Fibroblast of skin of right quadriceps (primary cell): ENCODE measurements around the gene DGKK.

ENCODE experiments used
- DNase-seq: peaks from one replicate; pipeline ENCODE4 v3.0.0-alpha.2; 2013

DGKK gene

GRCh38 chrX:50470103-50471031, at the start of gene DGKK:
Gene DGKK (minus strand): TSS chrX:50470825. CDS start chrX:50470678, 147 bp downstream.
- no peak for DNase-seq

GRCh38 chrX:50514811-50515210, 44.2 kb upstream of the DGKK start:
- DNase-seq, result no peak

GRCh38 chrX:50497114-50497513, 26.5 kb upstream of the DGKK start:
- no peak for DNase-seq

GRCh38 chrX:50495616-50496015, 25.0 kb upstream of the DGKK start:
- DNase-seq, result no peak

- DNase-seq, result no peak
Measured at GRCh38 chrX:50492720-50493119, 22.1 kb upstream of the DGKK start.

GRCh38 chrX:50484662-50485061, 14.0 kb upstream of the DGKK start:
- no peak for DNase-seq

- no peak for DNase-seq
Measured at GRCh38 chrX:50483283-50483682, 12.7 kb upstream of the DGKK start.

GRCh38 chrX:50475208-50475607, 4.6 kb upstream of the DGKK start:
- DNase-seq, result no peak

GRCh38 chrX:50471390-50471789, 765 bp upstream of the DGKK start:
- DNase-seq, result no peak

GRCh38 chrX:50469206-50469605, 1.4 kb downstream of the DGKK start:
- no peak for DNase-seq

GRCh38 chrX:50459615-50460014, 11.0 kb downstream of the DGKK start:
- DNase-seq, result no peak

- DNase-seq, result no peak
Measured at GRCh38 chrX:50458483-50458882, 12.1 kb downstream of the DGKK start.

- DNase-seq, result peak; percentile 0
Measured at GRCh38 chrX:50456712-50457484, 13.7 kb downstream of the DGKK start.

- no peak for DNase-seq
Measured at GRCh38 chrX:50452782-50453181, 17.8 kb downstream of the DGKK start.

GRCh38 chrX:50450324-50450723, 20.3 kb downstream of the DGKK start:
- no peak for DNase-seq

- no peak for DNase-seq
Measured at GRCh38 chrX:50448565-50448964, 22.1 kb downstream of the DGKK start.

GRCh38 chrX:50447535-50447934, 23.1 kb downstream of the DGKK start:
- DNase-seq, result no peak

GRCh38 chrX:50442426-50443116, 28.1 kb downstream of the DGKK start:
- DNase-seq, result no peak

GRCh38 chrX:50436797-50437196, 33.8 kb downstream of the DGKK start:
- no peak for DNase-seq

GRCh38 chrX:50432829-50433289, 37.8 kb downstream of the DGKK start:
- no peak for DNase-seq

GRCh38 chrX:50431623-50432022, 39.0 kb downstream of the DGKK start:
- DNase-seq, result no peak

- no peak for DNase-seq
Measured at GRCh38 chrX:50430917-50431575, 39.6 kb downstream of the DGKK start.

- DNase-seq, result no peak
Measured at GRCh38 chrX:50428174-50428573, 42.5 kb downstream of the DGKK start.
